Prostate gland (tissue), 2 donors: ENCODE measurements around the gene GNAS-AS1. TPM values are rescaled to one million over a fixed set of nuclear protein-coding genes. Genes with fewer than 3 reads are reported as not detected.

Source experiments
- DNase-seq: peaks from one replicate; pipeline ENCODE4 v3.0.0-alpha.2; 2019; ENCODE audit warnings: low spot score
- H3K27ac ChIP-seq, 2 donors: fragments of 200-600 bp; sonication (generic); 2 replicates each; pipeline ENCODE4 v1.5.1; 2017 to 2019
- H3K27me3 ChIP-seq: fragments of 200-600 bp; sonication (generic); replicated peaks from 2 replicates; pipeline ENCODE4 v1.5.1; 2019; ENCODE audit not compliant: insufficient read depth
- H3K36me3 ChIP-seq, 2 donors: fragments of 200-600 bp; sonication (generic); 1 replicate in 1 of 2; 2 replicates in 1 of 2; pipeline versions ENCODE4 v1.5.1 to v1.8.1; 2017 to 2019
- H3K4me1 ChIP-seq: fragments of 200-600 bp; sonication (generic); replicated peaks from 2 replicates; pipeline ENCODE4 v1.5.1; 2019
- H3K4me3 ChIP-seq, 2 donors: fragments of 200-600 bp; sonication (generic); 2 replicates each; pipeline ENCODE4 v1.5.1; 2017 to 2019
- H3K9me3 ChIP-seq: fragments of 200-600 bp; sonication (generic); 2 replicates; pipeline ENCODE4 v1.5.1; 2017
- POLR2A ChIP-seq: fragments of 450-650 bp; IDR thresholded peaks from one replicate; pipeline ENCODE4 v1.6.1; 2016; ENCODE audit warnings: antibody characterized with exemption, mild to moderate bottlenecking
- POLR2AphosphoS5 ChIP-seq: sonication (generic); formaldehyde crosslinking; IDR thresholded peaks from one replicate; pipeline ENCODE4 v1.6.1; 2017; ENCODE audit warnings: antibody characterized with exemption
- WGBS: methylation state at CpG from one replicate; pipeline ENCODE4 v1.1.5; 2018; 5-methylcytosine and 5-hydroxymethylcytosine counted together
- intact Hi-C: fragments of 100-400 bp; cut with DNase I; formaldehyde crosslinking; loops from one replicate; pipeline ENCODE4 v1.14.2; 2022
- total RNA-seq, 2 donors: library from RNA; depleted of rRNA; stranded (reverse); fragments of >200 nt; gene quantifications; one replicate each; pipeline ENCODE4 v1.1.0, GENCODE V29; 2016
- TF ChIP-seq, protein P1 (sequence below), 4 experiments: fragments of 200-600 bp in 2 of 4; fragments of 450-650 bp in 2 of 4; sonication (generic) in 2 of 4; IDR thresholded peaks; 1 replicate in 3 of 4; 2 replicates in 1 of 4; pipeline ENCODE4 v1.5.1; 2016 to 2019; ENCODE audit warnings: antibody characterized with exemption in 4 of 4, mild to moderate bottlenecking in 2 of 4, moderate library complexity in 2 of 4

The GNAS-AS1 gene
- total RNA-seq, 2 donors from 2014 or later, result 0.50 to 1.8 TPM

DNA sequence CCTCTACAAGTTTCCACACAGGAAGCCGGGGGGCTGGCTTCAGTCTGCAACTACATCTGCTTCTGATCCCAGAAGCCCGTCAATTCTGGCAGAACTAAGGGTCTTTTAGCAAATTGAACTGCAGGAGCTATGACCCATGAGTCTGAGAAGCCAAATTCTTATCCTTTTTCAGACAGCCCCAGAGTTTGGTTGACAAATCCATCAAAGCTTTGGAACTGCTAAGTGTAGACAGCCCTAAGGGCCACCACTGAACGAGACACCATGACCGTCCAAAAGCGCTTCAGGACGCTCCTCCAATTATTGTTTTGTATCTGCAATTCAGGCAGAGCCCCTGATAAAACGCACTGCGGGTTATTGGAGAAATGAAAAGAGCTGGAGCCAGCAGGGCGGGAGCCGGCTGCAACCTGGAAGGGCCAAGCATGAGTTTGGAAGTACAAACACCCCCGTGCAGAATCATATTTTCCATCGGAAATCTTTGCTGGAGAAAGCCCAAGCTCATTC, 67.1 kb downstream of the GNAS-AS1 start:
- Histone ChIP-seq H3K27ac (no peak overlapping the region), H3K27me3 (no peaks in the 10 kb centered on the region), H3K36me3 (no peaks in the 10 kb centered on the region), H3K4me1 (no peaks in the 10 kb centered on the region), H3K4me3 (no peak overlapping the region), H3K9me3 (no peaks in the 10 kb centered on the region)
- 85% methylated on average over 12 of the region's 12 CpGs for WGBS
- no peak for DNase-seq
- no peak for TF ChIP-seq POLR2AphosphoS5
- no peak for TF ChIP-seq POLR2A
- TF ChIP-seq, protein P1, sequence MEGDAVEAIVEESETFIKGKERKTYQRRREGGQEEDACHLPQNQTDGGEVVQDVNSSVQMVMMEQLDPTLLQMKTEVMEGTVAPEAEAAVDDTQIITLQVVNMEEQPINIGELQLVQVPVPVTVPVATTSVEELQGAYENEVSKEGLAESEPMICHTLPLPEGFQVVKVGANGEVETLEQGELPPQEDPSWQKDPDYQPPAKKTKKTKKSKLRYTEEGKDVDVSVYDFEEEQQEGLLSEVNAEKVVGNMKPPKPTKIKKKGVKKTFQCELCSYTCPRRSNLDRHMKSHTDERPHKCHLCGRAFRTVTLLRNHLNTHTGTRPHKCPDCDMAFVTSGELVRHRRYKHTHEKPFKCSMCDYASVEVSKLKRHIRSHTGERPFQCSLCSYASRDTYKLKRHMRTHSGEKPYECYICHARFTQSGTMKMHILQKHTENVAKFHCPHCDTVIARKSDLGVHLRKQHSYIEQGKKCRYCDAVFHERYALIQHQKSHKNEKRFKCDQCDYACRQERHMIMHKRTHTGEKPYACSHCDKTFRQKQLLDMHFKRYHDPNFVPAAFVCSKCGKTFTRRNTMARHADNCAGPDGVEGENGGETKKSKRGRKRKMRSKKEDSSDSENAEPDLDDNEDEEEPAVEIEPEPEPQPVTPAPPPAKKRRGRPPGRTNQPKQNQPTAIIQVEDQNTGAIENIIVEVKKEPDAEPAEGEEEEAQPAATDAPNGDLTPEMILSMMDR (IDR thresholded peaks at IDR 0.05), result no peak
- intact Hi-C loops, result no loop called here

DNA sequence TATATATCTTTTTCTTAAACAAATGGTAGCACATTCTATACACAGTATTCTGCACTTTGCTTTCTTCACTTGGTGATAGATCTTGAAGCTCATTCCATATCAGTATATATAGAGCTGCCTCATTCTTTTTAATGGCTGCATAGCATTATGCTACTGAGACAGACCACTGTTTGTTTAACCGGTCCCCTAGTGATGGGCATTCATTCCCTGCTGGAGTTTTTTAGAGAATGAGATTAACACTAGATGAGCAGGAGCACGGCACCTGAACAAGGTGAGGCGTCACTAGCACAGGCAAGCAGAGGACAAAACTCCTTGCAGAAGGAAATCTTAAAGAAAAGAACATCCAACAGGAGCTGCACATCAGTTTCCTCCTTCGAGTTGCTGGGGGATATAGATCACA, 69.6 kb downstream of the GNAS-AS1 start:
- intact Hi-C loops, result no loop called here
- Histone ChIP-seq H3K4me1 (no peaks in the 10 kb centered on the region), H3K4me3 (no peak overlapping the region), H3K27me3 (no peaks in the 10 kb centered on the region), H3K36me3 (no peaks in the 10 kb centered on the region), H3K9me3 (no peaks in the 10 kb centered on the region), H3K27ac (no peak overlapping the region)
- DNase-seq, result no peak
- 61% methylated on average over 4 of the region's 4 CpGs for WGBS
- TF ChIP-seq, protein P1 (IDR thresholded peaks at IDR 0.05), result no peak
- TF ChIP-seq POLR2AphosphoS5 (no peak), POLR2A (no peak)

DNA sequence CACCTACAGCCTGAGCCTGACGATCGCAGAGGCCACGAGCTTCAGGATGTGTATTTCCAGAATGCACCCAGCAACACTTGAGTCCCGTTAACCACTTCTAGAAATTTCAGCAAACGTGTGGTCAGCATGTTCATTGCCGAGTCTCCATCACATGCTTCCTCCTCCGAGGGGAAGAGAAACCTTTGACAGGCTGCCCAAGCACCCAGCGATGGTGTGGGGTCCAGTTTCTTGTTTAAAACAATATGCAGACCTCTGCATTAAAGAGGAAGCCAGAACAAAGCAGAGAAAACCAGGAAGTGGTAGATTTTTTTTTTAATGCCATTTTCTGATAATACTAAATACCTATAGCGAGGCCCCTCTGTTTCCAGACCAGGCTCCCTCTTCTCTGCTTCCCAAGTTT, 71.9 kb downstream of the GNAS-AS1 start:
- intact Hi-C loops, result no loop called here
- no peak for DNase-seq
- Histone ChIP-seq H3K36me3 (no peaks in the 10 kb centered on the region), H3K9me3 (no peaks in the 10 kb centered on the region), H3K27me3 (no peaks in the 10 kb centered on the region), H3K27ac (no peak overlapping the region), H3K4me1 (no peaks in the 10 kb centered on the region), H3K4me3 (no peak overlapping the region)
- TF ChIP-seq POLR2A (no peak), POLR2AphosphoS5 (no peak)
- TF ChIP-seq, protein P1 (IDR thresholded peaks at IDR 0.05), result no peak
- 69% methylated on average over 9 of the region's 9 CpGs for WGBS

DNA sequence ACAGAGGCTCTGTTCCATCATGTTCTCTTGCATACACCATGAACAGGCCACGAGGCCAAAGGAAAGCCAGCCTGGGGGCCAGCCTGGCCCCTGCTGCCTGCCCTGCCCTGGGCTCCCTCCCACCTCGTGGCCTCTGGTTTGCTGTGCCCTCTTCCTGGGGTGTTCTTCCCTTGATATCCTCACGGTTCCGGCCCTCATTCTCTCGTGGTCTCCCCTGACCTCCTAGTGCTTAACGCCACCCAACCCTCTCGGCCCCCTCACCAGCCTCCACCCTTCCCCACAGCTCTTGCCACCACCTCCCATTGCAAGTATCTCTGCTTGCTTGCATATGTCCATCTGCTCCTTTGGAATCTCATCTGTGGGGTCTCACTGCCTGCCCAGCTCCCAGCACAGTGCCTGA, 73.0 kb downstream of the GNAS-AS1 start:
- no peaks in the 10 kb centered on the region for H3K9me3 ChIP-seq
- intact Hi-C loops, result no loop called here
- no peak overlapping the region for H3K27ac ChIP-seq
- no peaks in the 10 kb centered on the region for H3K36me3 ChIP-seq
- 78% methylated on average over 7 of the region's 7 CpGs for WGBS
- TF ChIP-seq POLR2AphosphoS5 (no peak), POLR2A (no peak)
- TF ChIP-seq, protein P1 (IDR thresholded peaks at IDR 0.05), result no peak
- H3K4me1 ChIP-seq, result no peaks in the 10 kb centered on the region
- H3K4me3 ChIP-seq, result no peak overlapping the region
- no peaks in the 10 kb centered on the region for H3K27me3 ChIP-seq
- DNase-seq, result no peak

DNA sequence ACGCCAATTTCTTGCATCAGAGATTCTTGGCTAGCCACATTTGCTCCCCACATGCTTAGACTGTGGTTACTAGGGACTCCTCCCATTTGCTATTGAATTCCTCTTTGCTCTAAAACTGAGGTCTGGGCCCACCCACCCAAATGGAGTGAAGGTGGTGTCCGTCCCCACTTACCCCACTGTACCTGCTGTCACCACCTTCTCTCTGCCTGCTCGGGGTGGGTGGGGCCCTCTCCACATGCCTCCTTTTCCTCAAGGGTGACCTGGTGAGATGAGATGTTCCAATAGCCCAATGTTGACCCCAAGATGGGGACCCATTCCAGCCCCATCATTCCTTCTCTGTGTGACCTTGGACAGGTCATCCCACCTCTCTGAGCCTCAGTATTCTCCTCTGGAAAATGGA, 74.6 kb downstream of the GNAS-AS1 start:
- intact Hi-C loops, result no loop called here
- WGBS, result 88% methylated on average over 3 of the region's 3 CpGs
- H3K4me1 ChIP-seq, result no peaks in the 10 kb centered on the region
- H3K36me3 ChIP-seq, result no peaks in the 10 kb centered on the region
- DNase-seq, result no peak
- no peaks in the 10 kb centered on the region for H3K9me3 ChIP-seq
- TF ChIP-seq POLR2AphosphoS5 (no peak), POLR2A (no peak)
- TF ChIP-seq, protein P1 (IDR thresholded peaks at IDR 0.05), result no peak
- H3K4me3 ChIP-seq, result no peak overlapping the region
- H3K27ac ChIP-seq, result no peak overlapping the region
- no peaks in the 10 kb centered on the region for H3K27me3 ChIP-seq
